ENCODE results near the gene SUCLA2. TPM values are rescaled to one million over a fixed set of nuclear protein-coding genes. Genes with fewer than 3 reads are reported as not detected.

SUCLA2 gene
- total RNA-seq, 1 donor from 2014 or later = 45.4 TPM

DNA sequence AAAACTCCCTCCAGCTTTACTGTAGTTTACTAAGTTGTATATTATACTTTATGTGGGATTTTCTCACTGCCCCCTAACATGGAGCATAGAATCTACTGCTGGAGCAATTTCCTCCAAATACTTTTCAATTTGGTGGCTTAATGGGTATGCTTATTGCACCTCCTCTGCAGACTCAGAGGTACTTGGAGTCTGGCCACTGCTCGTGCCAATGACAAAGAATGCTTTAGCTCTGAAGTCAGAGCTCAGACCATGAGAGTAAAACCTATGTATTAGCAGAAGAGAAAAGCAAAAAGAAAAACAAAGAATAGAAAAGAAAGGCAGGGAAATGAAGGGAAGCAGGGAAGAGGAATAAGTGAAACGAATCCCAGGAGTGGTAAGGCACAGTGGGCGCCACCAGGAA, 71.9 kb downstream of the SUCLA2 start:
- no peak for ATAC-seq
- intact Hi-C loops (cut with DNase I) = no loop called here

GRCh38 chr13:47917022-47917574, 84.0 kb downstream of the SUCLA2 start:
- DNase-seq (ENCODE audit: low spot score) (no peak), ATAC-seq (no peak)
- intact Hi-C loops (cut with DNase I) = no loop called here

More for the DNA sequence above, 71.9 kb downstream of the SUCLA2 start:
- no peak for DNase-seq (ENCODE audit: low spot score)

DNA sequence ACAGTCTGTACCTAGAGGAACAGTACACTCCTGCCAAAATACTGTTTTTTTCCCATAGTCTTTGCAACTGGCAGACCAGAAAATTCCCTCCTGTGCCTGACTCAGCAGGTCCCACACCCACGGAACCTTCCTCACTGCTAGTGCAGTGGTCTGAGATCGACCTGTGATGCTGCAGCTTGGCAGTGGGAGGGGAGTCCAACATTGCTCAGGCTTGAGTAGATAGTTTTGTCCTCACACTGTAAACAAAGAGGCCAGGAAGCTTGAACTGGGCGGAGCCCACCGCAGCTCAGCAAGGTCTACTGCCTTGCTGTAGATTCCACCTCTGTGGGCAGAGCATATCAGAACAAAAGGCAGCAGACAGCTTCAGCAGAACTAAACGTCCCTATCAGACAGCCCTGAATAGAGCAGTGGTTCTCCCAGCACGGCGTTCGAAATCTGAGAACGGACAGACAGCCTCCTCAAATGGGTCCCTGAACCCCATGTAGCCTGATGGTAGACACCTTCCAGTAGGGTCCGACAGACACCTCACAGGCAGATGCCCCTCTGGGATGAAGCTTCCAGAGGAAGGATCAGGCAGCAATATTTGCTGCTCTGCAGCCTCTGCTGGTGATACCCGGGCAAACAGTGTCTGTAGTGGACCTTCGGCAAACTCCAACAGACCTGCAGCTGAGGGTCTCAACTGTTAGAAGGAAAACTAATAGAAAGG, 92.7 kb downstream of the SUCLA2 start:
- DNase-seq (ENCODE audit: low spot score) = no peak
- intact Hi-C loops (cut with DNase I) = no loop called here
- ATAC-seq = no peak

DNA sequence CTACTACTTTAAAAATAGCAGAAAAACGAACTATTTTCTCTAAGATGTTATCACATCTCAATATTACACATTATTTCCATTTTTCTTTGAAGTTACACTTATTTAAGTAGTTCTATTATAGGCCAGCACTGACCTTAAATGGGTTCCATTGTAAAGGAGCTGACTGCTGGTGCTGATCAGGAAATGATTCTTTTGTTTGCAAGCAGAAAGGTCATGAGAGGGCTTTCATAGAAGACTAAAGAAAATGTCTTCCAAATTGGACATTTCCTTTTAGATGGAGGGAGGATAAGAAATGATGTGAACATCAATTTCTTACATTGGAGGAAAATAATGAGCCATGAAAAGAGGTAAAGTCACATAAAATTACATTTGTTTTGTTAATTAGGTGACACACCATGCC, 96.2 kb downstream of the SUCLA2 start:
- no peak for DNase-seq (ENCODE audit: low spot score)
- ATAC-seq = no peak
- intact Hi-C loops (cut with DNase I) = no loop called here

DNA sequence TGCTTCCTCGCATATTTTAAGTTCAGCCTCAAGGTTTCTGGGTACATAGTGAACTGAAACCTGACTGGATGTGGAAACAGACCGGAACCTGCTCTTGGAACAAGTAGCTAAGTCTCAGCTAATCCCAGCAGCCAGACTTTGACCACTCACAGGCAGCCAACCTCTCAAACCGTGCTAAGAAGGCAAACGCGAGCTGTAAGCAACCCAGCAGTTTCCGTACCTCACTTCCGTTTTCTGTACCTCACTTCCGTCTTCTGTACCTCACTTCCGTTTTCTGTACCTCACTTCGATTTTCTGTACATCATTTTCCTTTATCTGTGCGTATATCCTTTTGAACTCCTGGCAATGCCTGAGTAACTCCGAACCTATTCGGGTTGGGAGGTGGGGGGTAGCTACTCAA, 96.8 kb downstream of the SUCLA2 start:
- intact Hi-C loops (cut with DNase I) = no loop called here
- ATAC-seq (no peak), DNase-seq (ENCODE audit: low spot score) (no peak)

DNA sequence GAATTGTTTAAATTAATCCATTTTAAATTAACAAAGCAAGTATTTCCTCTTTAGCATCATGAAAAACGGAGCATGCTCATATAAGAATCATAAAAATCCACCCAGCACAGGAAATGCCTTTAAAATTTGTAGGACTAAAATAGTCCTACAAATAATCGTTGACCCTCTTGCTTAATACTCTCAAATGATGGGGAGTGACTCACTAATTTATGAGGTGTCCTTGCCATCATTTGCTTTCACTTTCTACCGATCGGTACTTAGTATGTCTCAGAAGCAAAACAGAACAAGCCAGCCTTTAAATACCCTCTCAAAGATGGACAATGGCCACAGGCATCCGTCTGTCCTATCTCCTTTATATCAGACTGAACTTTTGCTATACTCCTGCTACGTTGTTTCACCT, 97.2 kb downstream of the SUCLA2 start:
- ATAC-seq (no peak), DNase-seq (ENCODE audit: low spot score) (no peak)
- intact Hi-C loops (cut with DNase I) = no loop called here

- intact Hi-C loops (cut with DNase I) = no loop called here
- DNase-seq (ENCODE audit: low spot score) = no peak
- no peak for ATAC-seq
These were observed 99.6 kb downstream of the SUCLA2 start for GRCh38 chr13:47901441-47901840.

GRCh38 chr13:47898080-47898479, 103.0 kb downstream of the SUCLA2 start:
- ATAC-seq = no peak
- intact Hi-C loops (cut with DNase I) = no loop called here
- no peak for DNase-seq (ENCODE audit: low spot score)

DNA sequence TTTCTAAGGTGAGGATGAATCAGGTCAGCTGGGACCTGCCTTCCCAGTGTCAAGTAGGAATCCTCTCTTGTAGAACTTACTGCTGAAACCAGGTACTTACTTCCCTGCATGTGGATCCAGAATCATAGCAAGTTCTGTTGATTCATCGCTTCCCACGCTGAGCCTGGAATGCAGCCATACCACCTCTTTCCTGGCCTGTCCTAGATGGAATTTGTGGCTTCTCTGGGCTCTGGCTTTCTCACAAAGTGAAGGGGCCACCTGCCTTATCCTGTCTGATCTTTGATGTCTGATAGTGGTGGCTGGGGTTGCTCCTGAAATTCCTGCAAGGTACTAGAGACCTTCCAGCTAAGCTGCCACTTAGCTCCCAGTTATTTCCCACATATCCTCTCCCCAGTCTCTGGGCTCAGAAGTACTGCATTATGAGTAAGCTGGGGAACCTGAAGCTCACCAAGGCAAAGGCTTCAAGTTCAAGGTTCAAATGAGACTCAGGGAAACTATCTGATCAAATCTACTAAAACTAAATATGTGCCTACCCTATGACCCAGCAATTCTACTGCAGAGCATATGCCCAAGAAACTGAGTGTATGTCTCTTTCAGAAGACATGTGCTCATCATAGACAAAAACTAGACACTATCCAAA, 103.5 kb downstream of the SUCLA2 start:
- intact Hi-C loops (cut with DNase I) = no loop called here
- ATAC-seq (no peak), DNase-seq (ENCODE audit: low spot score) (no peak)

- ATAC-seq = no peak
- intact Hi-C loops (cut with DNase I) = no loop called here
These were observed 104.5 kb downstream of the SUCLA2 start for GRCh38 chr13:47896546-47896945.

GRCh38 chr13:47896111-47896510, 105.0 kb downstream of the SUCLA2 start:
- no peak for ATAC-seq
- intact Hi-C loops (cut with DNase I) = no loop called here
- DNase-seq (ENCODE audit: low spot score) = no peak

More at GRCh38 chr13:47896546-47896945, 104.5 kb downstream of the SUCLA2 start:
- no peak for DNase-seq (ENCODE audit: low spot score)

GRCh38 chr13:47893527-47893926, 107.5 kb downstream of the SUCLA2 start:
- DNase-seq (ENCODE audit: low spot score) = no peak
- intact Hi-C loops (cut with DNase I) = no loop called here
- ATAC-seq = no peak

Other genes with a start within 250 kb of the SUCLA2 start
- 6.9 TPM for gene NUDT15, start 36.5 kb upstream of the SUCLA2 start, total RNA-seq
- gene MED4, start 93.8 kb upstream of the SUCLA2 start, total RNA-seq = 46.4 TPM
- 704 TPM for gene ITM2B, start 231.9 kb upstream of the SUCLA2 start, total RNA-seq

Data from sciatic nerve (tissue), 2 donors.